ENCODE results near the gene TSPAN9.

- no peak for TF ChIP-seq CTCF (IDR thresholded peaks at IDR 0.05)
- TF ChIP-seq POLR2AphosphoS5 (IDR thresholded peaks at IDR 0.05): no peak
These were observed 205.1 kb downstream of the TSPAN9 start for GRCh38 chr12:3282384-3282670.
